Superior temporal gyrus (tissue), 1 donor: Measurements from ENCODE around the gene CASZ1.

Experiments used
- DNase-seq: peaks from one replicate; pipeline ENCODE4 v3.0.0-alpha.2; 2016; ENCODE audit errors: extremely low spot score

CASZ1 gene, protein sequence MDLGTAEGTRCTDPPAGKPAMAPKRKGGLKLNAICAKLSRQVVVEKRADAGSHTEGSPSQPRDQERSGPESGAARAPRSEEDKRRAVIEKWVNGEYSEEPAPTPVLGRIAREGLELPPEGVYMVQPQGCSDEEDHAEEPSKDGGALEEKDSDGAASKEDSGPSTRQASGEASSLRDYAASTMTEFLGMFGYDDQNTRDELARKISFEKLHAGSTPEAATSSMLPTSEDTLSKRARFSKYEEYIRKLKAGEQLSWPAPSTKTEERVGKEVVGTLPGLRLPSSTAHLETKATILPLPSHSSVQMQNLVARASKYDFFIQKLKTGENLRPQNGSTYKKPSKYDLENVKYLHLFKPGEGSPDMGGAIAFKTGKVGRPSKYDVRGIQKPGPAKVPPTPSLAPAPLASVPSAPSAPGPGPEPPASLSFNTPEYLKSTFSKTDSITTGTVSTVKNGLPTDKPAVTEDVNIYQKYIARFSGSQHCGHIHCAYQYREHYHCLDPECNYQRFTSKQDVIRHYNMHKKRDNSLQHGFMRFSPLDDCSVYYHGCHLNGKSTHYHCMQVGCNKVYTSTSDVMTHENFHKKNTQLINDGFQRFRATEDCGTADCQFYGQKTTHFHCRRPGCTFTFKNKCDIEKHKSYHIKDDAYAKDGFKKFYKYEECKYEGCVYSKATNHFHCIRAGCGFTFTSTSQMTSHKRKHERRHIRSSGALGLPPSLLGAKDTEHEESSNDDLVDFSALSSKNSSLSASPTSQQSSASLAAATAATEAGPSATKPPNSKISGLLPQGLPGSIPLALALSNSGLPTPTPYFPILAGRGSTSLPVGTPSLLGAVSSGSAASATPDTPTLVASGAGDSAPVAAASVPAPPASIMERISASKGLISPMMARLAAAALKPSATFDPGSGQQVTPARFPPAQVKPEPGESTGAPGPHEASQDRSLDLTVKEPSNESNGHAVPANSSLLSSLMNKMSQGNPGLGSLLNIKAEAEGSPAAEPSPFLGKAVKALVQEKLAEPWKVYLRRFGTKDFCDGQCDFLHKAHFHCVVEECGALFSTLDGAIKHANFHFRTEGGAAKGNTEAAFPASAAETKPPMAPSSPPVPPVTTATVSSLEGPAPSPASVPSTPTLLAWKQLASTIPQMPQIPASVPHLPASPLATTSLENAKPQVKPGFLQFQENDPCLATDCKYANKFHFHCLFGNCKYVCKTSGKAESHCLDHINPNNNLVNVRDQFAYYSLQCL (N-terminal part only)

DNA sequence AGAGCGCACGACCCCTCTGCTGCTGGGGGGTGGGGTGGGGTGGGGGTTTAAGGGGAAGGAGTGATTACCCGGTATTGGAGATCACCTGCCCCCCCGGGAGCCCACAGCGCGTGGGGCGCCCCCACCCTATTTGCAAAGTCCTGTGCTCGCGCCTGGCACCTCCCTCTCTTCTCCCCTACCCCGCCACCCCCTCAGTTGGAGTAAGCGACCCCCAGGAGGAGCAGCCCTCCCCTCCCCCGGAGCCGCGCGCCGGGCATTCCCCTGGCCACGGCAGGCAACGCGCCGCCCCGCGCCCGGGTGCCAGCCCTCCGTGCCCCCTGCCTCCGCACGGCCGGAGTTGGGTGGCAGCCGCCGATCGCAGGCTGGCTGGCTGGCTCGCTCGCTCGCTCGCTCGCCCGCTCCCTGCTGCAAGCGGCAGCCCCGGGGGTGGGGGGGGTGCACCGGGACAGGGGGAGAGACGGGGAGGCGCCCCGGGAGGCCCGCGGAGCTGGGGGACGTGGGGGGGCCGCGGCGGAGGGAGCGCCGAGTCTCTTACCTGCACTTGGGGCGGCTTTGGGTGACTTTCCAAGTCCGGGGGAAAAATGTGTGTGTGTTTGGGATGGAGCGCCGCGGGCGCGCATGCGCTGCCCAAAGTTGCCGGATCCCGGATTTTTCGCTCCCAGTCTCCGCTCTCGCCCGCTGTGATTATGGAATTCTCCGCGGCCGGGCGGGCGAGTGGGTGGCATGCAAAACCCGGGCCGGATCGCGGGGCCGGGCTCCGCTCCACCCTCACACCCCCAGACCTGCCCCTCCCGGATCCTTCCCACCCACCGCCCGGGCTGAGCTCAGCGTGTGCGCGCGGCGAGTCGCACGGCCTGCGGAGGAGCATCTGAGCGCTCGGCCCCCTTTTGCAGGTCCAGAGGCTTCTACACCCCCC is at the start of gene CASZ1:
CASZ1 (minus strand) TSS at position 618 of the 916 bp plus-strand sequence. CDS start 102,757 bp downstream, outside the sequence.
- DNase-seq, result peak; percentile 81

DNA sequence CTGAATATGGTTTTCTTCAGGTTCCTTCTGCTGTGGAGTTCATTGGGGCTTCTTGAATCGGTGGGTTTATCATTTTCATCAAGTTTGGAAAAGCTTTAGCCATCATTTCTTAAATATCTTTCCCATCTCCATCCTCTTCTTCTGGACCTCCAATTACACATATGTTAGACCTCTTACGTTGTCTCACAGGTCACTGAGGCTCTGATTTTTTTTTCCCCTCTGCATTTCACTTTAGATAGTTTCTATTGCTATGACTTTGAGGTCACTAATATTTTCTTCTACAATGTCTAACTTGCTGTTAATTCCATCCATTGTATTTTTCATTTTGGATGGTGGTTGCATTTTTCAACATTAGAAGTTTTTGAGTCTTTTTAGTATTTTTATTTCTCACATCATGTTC is 47.3 kb upstream of the CASZ1 start:
- DNase-seq, result no peak

DNA sequence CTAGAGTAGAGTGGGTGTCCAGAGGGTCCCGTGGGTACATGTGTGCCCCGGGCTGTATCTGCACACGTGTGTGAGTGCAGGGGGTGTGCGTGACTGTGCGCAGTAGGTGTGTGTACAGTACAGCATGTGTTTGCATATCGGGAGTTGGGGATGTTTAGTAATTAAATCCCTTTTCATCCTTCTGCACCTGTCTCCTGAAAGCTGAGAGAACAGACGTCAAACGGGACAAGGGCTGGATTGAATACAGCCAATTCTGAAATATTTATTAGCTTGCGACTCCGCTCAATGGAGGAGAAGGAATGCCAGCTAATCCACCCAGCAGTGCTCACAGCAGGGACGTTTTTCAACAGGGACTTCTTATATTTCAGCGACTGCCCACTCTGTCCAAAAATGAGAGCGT is 44.7 kb upstream of the CASZ1 start:
- DNase-seq, result no peak

DNA sequence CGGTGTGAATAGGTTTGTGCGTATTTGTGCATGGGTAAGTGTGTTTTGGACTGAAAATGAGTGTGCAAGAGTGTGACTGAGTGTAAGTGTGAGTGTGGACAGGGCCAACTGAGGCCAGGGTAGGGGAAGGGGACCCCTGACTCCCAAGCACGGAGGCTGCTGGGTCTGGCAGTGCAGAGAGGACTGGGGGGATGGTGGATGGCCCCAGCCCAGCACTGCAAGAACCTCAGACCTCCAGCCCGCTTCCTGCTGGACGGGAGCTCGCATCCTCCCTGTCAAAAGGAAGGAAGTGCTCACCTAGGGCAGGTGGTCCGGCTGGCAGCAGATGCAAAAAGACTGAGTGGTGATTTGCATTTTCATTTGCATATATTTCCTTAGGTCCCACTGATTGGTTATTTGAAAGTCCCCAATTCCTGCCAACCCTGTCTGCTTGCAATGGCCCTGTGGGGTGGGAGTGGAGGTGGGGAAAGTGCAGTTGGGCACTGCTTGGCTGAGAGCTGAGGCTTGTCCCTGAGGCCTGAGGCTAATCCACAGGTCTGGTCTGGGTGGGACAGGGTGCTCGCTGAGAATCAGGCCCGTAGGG is 42.8 kb upstream of the CASZ1 start:
- no peak for DNase-seq

DNA sequence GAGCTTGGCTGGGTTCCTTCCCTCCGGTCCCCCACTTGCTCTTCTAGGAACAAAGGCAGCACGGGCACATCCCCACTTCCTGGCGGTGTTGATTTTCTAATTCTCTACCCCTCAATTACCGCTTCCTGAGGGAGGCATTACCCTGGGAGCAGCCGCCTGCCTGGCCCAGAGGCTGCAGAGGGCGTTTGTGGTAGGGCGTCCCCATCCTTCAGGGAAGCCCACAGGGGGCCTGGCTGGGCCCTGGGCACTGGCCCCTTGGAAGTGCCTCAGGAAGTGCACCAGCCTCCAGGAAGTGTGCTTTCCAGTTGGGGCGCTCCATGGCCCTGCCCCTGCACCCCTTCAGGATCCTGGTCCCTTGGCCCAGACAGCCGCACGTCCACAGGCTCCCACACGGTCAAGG is 42.1 kb upstream of the CASZ1 start:
- no peak for DNase-seq

DNA sequence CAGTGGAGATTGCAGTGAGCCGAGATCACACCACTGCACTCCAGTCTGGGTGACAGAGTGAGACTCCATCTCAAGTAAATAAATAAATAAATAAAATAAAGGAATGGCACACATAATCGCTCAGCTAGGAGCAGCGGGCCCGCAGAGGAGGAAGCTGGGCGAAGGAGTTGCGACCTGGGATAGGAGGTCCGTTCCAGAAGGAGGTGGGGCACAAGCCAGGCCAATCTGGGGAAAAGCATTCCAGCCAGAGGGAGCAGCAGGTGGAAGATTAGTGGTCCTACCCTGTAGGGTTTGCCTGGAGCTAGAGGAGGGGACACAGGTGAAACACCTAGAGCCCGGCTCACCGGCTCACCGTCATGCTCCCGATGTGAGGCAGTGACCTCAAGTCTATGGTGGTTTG is 40.3 kb upstream of the CASZ1 start:
- no peak for DNase-seq

DNA sequence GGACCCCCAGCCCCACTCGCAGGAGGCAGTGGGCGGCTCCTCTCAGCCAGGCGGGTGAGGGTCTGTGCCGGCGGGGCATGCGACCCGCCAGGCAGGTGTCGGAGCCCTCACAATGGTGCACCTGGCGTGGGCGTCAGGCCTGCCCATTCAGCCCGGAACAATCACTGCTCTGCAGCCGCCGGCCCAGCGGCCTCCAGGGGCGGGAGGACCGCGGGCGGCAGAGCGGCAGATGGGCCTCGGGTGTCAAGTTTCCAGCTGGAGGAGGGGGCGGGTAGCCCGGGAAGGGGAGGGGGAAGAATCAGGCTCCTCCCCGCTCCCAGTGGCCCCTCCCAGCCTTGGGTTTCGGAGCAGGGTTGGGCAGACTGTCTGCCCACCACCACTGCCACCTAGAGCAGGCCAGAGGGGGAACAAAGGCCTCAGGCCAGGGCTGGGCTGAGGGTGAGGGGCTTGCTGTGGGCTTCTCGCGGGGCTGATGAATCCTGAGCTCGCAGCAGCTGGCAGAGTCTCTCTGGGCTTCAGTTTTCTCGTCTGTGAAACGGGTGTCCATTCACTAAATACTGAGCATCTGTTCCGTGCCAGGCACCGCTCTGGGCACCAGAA is 39.5 kb upstream of the CASZ1 start:
- DNase-seq, result no peak

DNA sequence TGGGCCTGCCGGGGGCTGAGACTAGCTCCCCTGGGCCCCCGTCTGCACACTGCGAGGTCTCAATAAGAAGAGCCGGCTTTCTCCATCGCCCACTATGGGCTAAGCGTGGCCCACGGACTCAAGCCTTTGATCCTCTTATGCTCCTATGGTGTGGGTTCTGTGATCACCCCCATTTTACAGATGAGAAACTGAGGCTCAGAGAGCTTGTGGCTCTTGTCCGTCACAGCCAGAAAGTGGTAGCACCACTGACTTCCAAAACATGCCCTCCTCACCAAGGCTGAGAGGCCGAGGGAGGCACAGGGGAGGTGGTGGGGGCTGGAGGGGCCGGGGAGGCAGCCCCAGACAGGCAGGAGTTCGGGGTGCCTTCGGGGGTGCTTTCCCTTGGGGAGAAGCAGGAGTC is 39.0 kb upstream of the CASZ1 start:
- no peak for DNase-seq

DNA sequence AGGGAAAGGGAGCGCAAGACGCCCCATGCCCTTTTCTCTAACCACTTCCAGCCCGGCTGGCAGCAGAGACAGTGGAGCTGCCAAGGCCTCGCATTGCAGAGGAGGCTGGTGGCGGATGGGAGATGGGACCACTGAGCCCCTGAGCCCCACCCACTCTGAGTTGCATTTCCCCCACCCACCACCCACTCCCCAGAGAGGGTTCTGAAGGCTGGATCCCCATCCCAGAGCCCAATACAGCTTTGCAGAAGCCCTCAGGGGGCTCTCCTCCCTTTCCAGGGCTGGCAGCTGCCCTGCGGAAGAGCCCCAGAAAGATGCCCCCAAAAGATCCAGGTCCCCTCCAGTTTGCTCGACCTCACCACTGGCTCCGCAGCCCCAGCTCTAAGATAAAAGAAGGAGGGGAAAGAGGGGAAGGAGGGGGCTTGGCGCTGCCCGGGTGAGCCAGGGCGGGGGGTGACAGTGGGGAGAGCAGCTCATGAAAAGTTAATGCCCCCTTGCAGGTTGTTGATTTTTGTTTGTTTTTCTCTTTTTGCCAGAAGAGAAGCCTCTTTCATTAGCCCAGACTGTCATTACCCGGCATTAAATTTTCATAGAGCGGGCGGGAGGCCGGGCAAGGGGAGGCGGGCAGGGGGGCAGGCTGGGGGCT is 38.4 kb upstream of the CASZ1 start:
- DNase-seq, result no peak

DNA sequence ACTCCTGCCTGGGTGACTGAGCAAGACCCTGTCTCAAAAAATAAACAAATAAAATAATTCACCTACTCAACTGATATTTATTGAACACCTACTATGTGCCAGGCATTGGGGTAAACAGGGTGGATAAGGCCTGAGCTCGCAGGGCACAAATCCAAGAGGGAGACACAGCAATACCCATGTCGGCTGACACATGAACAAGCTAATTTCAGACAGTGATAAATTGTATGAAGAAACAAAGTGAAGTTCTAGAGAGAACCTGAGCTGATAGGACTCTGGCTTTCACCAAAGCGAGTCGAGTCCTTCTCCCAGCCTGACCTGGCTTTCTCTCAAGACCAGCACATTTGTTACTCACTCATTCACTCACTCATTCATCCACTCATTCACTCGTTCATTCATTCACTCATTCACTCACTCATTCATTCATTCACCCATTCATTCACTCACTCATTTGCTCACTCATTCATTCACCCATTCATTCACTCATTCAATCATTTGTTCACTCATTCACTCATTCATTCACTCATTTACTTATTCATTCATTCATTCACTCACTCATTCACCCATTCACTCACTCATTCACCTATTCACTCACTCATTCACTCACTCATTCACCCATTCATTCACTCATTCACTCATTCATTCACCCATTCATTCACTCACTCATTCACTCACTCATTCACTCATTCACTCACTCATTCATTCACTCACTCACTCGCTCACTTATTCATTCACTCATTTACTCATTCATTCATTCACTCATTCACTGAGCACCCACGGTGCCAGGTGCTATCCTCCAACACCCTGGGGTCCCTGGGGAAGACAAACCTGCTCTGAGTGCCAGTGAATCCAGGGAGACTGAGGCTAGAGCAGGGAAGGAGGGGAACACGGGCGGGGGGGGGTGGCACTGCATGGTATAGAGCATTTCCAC is 37.4 kb upstream of the CASZ1 start:
- DNase-seq, result no peak

DNA sequence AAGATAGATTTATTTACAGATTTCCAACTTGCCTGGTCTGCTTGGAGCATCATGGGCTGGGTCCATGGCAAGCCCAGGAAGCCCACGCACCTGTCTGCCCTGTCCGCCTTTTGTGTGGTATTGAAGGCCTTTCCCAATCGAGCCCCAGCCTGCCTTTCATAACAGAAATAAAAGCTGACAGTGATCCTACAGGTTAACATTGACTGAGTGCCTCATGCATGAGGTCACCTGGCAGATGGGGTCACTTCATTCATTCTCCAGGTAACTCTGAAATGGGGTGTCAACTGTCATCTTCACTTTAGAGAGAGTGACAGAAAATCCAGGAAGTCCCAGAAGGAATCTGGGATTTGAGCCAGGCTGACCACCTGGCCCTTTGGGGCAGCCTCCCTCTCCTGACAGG is 36.3 kb upstream of the CASZ1 start:
- DNase-seq, result no peak

DNA sequence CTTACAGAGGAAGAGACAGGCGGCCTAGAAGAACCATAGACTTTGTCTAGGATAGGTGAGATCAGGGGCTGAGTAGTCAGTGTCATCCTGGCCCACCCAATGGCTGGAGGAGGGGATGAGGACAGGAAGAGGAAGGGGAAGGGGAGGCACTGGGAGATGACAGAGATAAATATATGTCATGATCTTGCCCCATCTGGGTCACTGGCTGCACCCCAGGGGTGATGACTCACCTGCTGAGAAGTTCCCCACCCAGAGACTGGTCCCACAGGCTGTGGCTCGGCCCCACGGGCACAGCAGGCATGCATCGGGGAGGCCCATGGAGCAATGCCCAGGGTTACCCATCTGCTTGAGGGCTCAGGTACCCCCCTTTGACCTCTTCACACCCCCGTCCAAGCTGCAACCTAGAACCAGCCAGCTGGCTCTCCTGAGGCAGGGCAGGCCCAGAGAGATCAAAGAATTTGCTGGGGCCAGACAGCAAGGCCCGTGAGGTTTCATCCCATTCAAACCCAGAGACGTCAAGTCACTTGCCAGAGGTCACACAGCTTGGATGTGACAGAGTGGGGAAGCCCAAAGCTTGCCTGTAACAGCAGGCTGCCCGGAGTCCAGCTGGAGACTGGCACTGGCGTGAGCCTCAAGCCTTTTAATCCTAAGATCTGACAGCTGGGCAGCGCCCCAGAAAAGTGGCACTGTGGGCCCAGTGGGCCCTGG is 34.7 kb upstream of the CASZ1 start:
- DNase-seq, result no peak

DNA sequence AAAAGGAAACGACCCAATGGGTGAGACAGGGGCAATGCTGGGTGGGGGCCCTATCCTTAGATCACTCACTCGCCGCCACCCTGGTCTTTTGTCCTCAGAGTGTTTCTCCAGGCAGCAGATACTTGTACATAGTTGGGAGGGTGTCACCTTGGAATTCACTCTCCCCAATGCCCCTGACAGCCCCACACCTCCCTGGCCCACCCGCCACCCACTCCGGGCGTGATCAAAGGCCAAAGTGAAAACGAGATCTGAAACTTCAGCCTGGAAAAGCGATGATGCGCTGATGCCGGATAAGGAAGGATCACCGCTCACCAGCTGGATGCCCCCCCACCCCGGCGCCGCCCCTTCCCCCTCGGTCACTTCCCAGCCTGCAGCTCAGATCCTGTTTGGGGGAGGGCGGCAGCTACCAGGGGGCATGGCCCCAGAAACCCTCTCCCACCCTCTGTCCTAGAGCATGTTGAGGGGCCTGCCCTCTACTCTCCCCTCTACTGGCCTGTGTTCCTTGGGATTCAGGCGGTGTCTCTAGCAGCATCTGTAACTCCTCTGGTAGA is 33.6 kb upstream of the CASZ1 start:
- no peak for DNase-seq

DNA sequence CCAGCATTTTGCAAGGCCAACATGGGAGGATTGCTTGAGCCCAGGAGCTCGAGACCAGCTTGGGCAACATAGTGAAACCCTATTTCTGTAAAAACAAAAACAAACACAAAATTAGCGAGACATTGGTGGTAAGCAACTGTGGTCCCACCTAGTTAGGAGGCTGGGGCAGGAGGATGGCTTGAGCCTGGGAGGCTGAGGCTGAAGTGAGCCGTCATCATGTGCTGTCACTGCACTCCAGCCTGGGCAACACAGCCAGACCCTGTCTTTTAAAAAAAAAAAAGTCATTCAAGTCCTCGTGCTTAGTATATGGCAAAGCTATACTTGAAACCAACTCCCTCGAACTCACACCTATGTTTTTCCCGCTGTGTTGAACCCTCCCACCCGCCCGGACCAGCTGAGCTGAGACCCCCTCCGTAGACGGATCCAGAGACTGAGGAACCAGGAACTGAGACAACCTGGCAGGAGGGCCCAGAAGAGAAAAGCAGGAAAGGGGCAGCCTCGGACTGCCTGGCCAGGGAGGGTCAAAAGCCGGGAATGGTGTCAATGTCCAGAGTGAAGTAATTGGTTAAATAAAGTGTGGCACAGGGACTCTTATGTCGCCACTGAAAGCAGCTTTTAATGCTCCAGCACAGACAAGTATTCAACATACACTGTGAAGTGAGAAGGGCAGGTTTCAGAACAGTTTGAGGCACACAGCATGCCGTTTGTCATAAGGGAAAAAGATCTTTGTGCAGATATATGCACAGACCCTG is 32.8 kb upstream of the CASZ1 start:
- DNase-seq, result no peak

DNA sequence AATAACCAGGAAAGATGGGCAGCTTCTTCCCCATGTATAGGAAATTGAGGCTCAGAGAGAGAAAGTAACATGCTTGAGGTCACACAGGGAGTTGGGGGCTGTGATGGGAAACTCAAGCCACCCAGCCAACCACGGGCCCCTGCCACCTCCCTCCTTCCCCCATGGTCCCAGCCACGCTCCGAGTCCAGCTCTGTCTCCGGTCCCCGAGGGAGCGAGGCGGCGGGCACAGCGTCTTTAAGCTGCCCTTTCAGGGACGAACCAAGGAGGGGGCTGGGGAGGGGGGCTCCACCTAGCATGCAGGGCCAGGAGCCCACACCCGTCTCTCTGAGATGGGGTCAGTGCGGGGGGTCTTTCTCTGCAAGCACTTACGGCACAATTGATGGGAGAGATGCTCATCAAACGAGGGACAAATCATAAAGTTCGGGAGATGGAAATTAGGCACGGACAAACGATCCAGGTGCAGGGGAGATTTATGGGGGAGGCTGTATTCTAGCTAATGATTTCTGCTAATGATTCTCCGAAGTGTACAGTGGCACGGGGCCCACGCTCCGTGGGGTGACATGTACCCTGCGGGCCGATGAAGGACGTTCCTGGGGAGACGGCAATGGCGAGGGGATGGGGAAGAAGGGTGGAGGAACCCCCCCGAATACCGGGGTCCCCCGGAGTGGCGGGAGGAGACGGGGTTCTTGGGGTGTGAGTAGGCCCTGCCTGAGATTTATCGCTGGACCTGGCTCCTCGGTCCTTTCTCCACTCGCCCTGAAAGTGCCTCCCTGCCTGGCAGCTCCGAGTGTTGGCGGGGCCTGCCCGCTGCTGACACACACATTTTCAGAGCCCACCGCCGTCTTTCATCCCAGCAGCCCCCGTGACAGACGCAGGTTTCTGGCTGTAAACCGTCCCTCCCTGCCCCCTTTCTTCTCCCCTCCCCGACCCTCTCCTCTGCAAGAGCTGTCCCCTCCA is 31.2 kb upstream of the CASZ1 start:
- no peak for DNase-seq

DNA sequence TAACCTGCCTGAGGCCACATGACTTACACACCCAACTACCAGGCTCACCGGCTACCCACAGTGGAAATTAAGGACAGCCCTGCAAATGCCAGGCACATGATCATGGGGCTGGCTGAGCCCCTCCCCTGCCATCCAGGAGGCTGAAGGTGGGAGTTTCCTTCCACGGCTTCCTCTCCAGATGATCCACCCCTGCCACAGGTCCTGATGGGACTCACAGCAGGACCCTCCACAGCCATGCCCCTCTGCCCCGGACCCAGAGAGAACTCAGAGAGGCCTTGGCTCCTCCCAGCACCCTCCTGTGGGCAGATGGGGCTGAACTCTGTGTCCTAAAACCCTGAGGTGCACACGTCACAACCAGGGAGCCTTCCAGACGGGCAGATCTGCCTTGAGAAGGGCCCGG is 29.1 kb upstream of the CASZ1 start:
- no peak for DNase-seq
